ENCODE measurements around the gene KRTAP22-1. TPM values are rescaled to one million over a fixed set of nuclear protein-coding genes. Genes with fewer than 3 reads are reported as not detected.

Gene KRTAP22-1
- total and polyA plus RNA-seq, 9 donors: not detected

- H3K9me3 ChIP-seq: no peaks in the 10 kb centered on the region
- TF ChIP-seq CTCF (IDR thresholded peaks at IDR 0.05) (no peak), POLR2A (IDR thresholded peaks at IDR 0.05) (no peak), EP300 (IDR thresholded peaks at IDR 0.05) (no peak)
- intact Hi-C loops (cut with DNase I): no loop called here
- no peak overlapping the region for H3K4me3 ChIP-seq
- no peaks in the 10 kb centered on the region for H3K36me3 ChIP-seq
- DNase-seq: no peak
- no peak overlapping the region for H3K27ac ChIP-seq
- no peaks in the 10 kb centered on the region for H3K4me1 ChIP-seq (ENCODE audit: insufficient read depth)
- no peaks in the 10 kb centered on the region for H3K27me3 ChIP-seq
- 12 to 29% (median 20%) methylated on average over 1 of the region's 1 CpG for WGBS, 3 donors
These were observed 28.3 kb downstream of the KRTAP22-1 start for GRCh38 chr21:30629200-30629599.

GRCh38 chr21:30634906-30635305, 34.0 kb downstream of the KRTAP22-1 start, which contains the start of gene KRTAP20-2:
KRTAP20-2 (plus strand) TSS chr21:30635206; CDS start chr21:30635264, 58 bp downstream.
- Histone ChIP-seq H3K27ac (no peak within 1 kb of the TSS), H3K4me1 (ENCODE audit: insufficient read depth) (no peaks in the 10 kb centered on the region), H3K27me3 (no peaks in the 10 kb centered on the region), H3K4me3 (no peak within 1 kb of the TSS), H3K36me3 (no peaks in the 10 kb centered on the region), H3K9me3 (no peaks in the 10 kb centered on the region)
- intact Hi-C loops (cut with DNase I): no loop called here
- DNase-seq: no peak
- TF ChIP-seq CTCF (IDR thresholded peaks at IDR 0.05) (no peak), EP300 (IDR thresholded peaks at IDR 0.05) (no peak), POLR2A (IDR thresholded peaks at IDR 0.05) (no peak)
- WGBS, 3 donors: 76 to 94% (median 87%) methylated on average over 1 of the region's 1 CpG

- TF ChIP-seq POLR2A (IDR thresholded peaks at IDR 0.05) (no peak), CTCF (IDR thresholded peaks at IDR 0.05) (no peak), EP300 (IDR thresholded peaks at IDR 0.05) (no peak)
- intact Hi-C loops (cut with DNase I): no loop called here
- DNase-seq: no peak
- H3K27me3 ChIP-seq: no peaks in the 10 kb centered on the region
- H3K4me3 ChIP-seq: no peak overlapping the region
- H3K9me3 ChIP-seq: no peaks in the 10 kb centered on the region
- no peaks in the 10 kb centered on the region for H3K4me1 ChIP-seq (ENCODE audit: insufficient read depth)
- 79 to 93% (median 85%) methylated on average over 3 of the region's 3 CpGs for WGBS, 3 donors
- H3K36me3 ChIP-seq: no peaks in the 10 kb centered on the region
- H3K27ac ChIP-seq: no peak overlapping the region
These were observed 37.8 kb downstream of the KRTAP22-1 start for GRCh38 chr21:30638686-30639085.

- Histone ChIP-seq H3K4me3 (no peak within 1 kb of the TSS), H3K27ac (no peak within 1 kb of the TSS), H3K27me3 (no peaks in the 10 kb centered on the region), H3K36me3 (no peaks in the 10 kb centered on the region), H3K9me3 (no peaks in the 10 kb centered on the region), H3K4me1 (ENCODE audit: insufficient read depth) (no peaks in the 10 kb centered on the region)
- no peak for DNase-seq
- intact Hi-C loops (cut with DNase I): no loop called here
- TF ChIP-seq EP300 (IDR thresholded peaks at IDR 0.05) (no peak), POLR2A (IDR thresholded peaks at IDR 0.05) (no peak), CTCF (IDR thresholded peaks at IDR 0.05) (no peak)
- 78 to 83% (median 80%) methylated on average over 2 of the region's 2 CpGs for WGBS, 3 donors
These were observed 41.7 kb downstream of the KRTAP22-1 start, which contains the start of gene KRTAP20-3 for GRCh38 chr21:30642564-30642963. KRTAP20-3 (plus strand) TSS chr21:30642864.
